ENCODE results near the gene NDUFA5.
"Not testable (repeated sequence)": the region's sequence is repeated elsewhere in the genome, so short reads cannot be mapped to it uniquely, and the experiment has no call there.

Gene NDUFA5

DNA sequence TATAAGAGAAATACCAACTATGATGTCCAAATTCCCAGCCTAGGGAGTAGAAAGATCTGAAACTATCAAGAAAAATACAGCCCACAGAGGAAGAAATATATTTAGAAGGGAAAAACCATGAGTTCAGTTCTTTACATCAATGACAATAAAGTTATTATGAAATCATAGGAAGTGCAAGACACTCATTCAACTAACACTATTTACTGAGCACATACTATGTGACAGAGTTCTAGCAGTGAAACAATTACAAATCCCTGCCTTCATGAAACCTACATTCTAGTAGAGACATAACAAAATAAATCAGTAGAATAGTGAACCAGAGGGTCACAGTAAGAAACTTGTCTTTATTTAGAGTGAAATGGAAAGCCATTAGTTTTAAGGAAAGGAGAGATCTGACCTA is 2.1 kb downstream of the NDUFA5 start:
- DNase-seq, result no peak

DNA sequence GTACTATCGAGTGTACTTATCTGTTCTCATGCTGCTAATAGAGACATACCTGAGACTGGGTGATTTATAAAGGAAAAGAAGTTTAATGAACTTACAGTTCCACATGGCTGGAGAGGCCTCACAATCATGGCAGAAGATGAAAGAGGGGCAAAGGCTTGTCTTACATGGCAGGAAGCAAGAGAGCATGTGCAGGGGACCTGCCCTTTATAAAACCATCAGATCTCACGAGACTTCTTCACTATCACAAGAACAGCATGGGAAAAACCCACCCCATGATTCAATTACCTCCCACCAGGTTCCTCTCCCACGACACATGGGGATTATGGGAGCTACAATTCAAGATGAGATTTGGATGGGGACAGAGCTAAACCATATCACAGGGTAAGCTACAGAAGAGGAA is 4.5 kb downstream of the NDUFA5 start:
- DNase-seq, result no peak

DNA sequence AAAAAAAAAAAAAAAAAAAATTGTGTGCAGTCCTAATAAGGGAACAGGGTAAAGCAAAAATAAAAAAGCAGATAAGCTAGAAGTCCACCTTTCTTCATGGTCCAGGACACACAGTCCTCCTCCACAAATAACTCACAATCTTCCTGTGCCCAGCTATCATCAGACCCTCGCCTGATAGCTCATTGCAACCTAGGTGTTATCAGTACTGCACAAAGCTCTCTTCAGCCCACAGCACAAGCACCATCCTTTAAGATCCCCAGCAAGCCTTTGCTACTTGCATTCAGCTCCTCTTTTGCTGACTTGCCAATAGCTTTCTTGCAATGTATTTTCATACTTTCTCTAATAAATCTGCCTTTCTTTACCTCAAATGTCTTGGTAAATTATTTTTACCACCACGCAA is 5.0 kb downstream of the NDUFA5 start:
- no peak for DNase-seq

DNA sequence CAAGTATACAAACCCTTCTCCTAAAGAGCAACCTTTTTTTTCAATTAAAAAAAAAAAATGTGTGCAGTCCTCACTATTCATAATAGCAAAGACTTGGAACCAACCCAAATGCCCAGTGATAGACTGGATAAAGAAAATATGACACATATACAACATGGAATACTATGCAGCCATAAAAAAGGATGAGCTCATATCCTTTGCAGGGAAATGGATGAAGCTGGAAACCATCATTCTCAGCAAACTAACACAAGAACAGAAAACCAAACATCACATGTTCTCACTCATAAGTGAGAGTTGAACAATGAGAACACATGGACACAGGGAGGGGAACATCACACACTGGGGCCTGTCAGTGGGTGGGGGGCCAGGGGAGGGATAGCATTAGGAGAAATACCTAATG is 5.5 kb downstream of the NDUFA5 start:
- not testable (repeated sequence) for DNase-seq

DNA sequence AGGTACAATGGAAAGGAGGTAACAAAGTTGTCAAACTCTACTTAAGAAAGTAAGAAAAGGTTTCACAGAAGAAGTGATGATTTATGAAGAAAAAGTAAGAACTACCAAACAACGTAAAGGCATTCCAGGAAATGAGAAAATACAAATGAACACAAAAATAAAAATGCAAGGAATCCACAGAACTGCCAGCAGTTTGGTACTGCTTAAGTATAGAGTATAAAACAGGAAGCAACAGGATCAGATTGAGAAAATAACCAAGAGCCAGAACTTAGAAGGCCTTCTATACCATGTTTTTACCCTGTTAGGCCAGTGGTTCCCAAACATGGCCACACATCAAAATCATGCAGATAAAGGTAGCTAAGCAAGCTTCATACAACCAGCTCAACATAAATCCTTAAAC is 9.2 kb downstream of the NDUFA5 start:
- no peak for DNase-seq

DNA sequence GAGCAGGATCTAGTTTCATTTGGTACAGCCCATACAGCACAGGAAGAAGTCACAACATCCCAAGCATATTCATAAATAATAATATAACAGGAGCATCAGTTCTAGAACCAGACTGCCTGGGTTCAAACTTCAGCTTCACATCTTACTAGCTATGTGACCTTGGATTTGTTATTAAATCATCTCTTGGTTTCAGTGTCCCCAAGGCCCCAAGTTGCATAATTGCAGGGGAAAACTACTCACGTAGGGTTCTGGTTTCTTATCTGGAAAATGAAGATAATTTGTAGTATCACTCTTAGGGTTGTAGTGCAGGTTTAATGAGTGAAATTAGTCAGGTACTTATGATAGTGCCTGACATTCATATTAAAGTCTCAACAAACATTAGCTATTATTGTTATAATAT is 17.7 kb downstream of the NDUFA5 start:
- no peak for DNase-seq

DNA sequence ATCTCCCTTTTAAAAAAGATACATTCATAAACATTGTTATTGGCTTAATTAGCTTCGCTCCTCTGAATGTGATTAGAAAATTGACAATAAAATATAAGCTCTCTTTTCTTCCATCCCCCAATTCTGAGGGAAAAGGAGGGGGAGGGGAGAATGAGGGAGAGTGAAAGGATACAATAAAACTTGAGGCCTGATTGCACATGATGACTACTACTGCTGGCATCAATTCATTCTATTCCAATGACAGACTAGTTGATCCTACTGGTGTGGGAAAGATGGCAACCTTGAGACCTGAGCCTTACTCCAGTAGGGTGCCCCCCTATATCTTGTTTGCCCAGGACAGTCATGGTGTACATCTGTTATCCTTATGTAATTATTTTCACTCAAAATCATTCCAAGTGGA is 18.7 kb downstream of the NDUFA5 start:
- DNase-seq, result no peak

DNA sequence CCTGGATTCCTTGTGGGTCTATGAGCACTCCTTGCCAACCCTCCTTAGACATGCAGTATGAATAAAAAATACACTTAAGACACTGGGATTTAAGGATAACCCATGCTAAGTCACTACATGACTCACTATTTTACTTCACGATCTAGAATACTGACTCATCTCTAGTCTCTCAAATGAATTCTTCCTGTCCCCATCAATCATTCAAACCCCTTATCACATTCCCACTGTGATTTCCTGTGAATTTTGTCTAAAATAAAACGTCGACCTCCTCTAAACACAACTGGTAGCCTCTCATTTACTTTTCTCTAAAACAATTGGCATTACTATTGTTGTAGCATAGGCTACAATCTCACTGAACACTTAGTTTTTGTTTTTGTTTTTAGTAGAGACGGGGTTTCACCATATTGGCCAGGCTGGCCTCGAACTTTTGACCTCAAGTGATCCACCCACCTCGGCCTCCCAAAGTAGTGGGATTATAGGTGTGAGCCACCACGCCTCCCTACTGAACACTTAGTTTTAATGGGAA is 19.4 kb downstream of the NDUFA5 start:
- DNase-seq, result no peak

DNA sequence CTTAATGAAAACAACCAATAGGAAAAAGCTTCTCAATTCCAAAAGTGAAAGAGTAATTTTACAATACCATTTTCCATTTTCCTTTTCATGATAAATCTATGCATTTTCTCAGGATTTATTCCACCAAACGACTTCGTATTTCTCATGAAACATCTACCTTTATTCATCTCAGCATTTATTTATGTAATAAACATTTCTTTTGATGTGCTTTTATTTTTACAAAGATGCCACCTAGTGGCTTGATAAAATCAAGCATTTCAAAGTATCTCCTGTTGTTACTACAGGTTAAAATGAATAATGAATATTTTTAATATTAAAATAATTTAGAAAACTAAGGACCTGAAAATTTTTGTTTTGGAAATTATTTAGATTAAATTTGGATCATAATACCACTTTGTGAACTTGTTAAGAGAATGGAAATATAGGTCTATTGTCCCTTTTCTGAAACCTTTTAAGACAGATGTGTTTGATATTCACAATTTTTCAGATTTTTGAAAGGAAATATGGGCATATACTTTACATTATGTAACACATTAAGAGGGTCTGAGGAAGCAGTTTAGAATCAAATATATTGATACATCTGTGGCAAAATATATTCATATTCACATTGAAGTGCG is 20.5 kb downstream of the NDUFA5 start:
- peak; percentile 14 for DNase-seq

DNA sequence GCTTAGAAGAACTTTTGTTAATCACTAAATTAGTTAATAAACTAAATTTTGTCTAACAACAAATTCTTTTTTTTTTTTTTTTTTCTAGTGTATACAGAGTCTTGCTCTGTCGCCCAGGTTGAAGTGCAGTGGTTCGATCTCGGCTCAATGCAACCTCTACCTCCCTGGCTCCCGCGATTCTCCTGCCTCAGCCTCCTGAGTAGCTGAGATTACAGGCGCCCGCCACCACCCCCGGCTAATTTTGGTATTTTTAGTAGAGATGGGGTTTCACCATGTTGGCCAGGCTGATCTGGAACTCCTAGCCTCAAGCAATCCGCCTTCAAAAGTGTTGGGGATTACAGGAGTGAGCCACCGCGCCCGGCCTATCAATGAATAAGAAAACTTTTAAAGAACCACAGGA is 22.1 kb downstream of the NDUFA5 start:
- DNase-seq, result no peak

DNA sequence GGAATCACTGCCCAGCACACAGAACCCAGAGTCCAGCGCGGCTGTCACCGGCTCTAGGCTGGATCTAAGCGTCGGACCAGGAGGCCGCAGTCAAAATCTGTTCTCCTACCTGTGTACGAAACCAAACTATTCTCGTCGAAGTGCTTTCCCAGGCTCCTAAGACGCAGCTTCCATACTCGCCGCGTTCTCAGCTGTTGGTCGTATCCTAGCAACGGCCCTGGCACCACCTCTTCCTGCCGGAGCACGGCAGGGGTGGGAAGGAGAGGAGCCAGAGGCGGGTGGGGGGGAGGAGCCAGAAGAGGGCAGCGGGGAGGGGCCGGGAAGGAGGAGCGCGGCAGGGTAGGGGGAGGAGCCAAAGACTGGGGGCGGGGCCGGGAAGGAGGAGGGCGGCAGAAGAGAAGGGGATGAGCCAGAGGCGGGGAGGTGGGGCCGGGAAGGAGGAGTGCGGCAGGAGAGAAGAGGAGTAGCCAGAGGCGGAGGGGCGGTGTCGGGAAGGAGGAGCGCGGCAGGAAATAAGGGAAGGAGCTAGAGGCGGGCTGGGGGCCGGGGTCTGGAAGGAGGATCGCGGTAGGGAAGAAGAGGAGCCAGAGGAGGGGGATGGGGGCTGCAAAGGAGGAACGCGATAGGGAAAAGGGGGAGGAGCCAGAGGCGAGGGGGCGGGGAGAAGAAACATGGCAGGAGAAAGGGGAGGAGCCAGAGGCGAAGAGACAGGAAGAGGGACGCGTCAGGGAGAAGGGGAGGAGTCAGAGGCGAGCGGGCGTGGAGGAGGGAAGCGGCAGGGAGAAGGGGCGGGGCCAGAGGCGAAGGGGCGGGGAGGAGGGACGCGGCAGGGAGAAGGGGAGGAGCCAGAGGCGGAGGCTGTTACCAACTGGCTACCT is 23.0 kb downstream of the NDUFA5 start, which contains the start of gene IQUB:
Gene IQUB (minus strand): TSS at position 213 of the 878 bp plus-strand sequence. CDS start 22,255 bp downstream, outside the sequence.
- peak; percentile 88 for DNase-seq

DNA sequence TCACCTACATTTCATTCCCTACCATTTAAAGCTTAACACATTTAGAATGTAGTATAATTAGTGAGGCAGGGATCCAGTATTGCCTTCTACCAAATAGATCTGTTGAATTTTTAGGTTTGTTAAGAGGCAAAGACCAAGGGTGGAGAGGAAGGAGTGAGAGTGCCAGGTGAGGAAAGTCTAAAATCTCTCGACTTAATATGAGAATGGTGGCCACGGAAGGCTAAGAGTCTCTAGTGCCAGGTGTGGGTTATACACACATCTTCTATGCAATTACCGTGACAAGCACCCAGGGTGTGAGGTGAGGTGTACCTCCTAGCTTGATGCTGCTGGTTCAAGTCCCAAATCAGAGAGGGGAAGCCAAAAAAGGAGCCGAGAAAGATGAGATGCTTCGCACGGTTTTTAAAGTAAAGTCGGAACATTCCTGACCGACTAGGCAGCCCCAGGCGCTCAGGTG is 23.7 kb downstream of the NDUFA5 start:
- no peak for DNase-seq

DNA sequence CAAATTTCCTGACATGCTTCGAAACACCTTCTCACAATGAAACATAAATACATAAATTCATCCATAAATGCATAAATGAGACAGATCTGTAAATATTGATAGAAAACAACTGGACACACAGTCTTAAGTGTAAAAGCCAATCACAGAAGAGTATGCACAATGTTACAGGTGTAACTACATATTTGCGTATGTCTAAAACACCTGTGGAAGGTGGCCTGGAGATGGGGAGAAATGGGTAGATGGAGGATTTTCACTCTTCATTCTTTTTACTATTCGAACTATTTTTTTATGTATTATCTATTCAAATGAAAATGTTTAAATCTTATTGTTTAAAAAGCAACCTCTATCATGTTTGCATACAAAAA is 24.1 kb downstream of the NDUFA5 start:
- no peak for DNase-seq

DNA sequence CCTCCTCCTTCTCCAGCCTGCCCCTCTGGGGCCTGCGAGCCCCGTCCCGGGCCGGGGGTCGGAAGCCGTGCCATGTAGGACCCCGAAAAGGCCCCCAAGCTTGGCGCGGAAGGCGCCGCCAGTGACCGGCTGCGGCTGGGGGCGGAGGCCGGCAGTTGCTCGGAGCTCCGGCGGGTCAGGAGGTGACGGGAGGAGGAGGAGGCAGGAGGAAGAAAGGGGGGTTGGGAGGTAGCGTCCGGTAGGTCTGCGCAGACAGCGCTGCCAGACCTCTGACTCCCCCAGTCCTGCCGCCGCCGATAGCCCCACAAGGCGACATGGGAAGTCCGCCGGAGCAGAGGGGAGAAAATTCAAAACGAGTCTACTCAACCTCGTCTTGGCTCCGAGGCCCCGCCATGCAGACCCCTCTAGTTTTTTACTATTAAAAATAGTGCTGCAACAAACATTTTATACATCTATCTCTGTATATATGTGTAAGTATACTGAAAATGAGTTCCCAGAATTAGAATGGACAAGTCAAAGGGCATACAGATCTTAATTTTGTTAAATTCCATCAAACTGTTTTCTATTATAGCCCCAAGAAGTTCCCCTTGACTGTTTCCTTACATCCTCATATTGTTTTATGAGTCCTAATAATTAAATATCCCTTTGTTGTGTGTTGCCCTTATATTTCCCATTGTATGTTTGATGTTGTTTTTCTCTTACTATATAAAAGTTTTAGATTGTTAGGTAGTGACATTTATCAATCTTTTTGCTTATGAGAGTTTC is 24.6 kb downstream of the NDUFA5 start:
- not testable (repeated sequence) for DNase-seq

DNA sequence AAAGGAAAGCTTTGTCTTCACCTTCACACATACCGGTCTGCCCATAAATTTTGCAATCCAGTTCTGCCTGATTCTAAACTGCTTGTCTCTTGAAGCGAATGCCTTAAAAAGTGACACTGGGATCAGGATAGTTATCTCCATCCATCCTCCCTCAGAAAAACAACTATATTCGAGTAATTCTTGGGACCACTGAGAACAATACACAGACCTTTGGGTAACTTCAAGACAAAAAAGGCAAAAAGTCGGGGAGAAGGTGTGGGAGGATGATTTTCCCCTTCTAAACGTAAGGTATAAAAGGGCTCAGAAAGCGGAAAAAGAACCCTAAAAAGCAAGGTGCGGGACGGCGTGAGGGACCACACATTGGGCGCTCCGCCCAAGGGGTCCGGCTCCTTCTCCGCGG is 25.3 kb downstream of the NDUFA5 start:
- not testable (repeated sequence) for DNase-seq

DNA sequence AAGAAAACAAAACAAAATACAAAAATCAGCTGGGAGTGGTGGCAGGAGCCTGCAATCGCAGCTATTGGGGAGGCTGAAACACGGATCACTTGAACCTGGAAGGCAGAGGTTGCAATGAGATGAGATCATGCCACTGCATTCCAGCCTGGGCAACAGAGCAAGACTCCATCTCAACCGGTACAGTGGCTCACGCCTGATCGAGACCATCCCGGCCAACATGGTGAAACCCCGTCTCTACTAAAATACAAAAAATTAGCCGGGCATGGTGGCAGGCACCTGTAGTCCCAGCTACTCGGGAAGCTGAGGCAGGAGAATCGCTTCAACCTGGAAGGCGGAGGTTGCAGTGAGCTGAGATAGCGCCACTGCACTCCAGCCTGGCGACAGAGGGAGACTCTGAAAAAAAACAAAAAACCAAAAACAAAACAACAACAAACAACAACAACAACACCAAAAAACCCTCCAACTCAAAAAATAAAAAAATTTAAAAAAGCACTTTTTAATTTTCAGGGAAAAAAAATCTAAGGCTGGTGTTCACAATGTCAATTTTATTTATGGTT is 27.5 kb downstream of the NDUFA5 start:
- not testable (repeated sequence) for DNase-seq

DNA sequence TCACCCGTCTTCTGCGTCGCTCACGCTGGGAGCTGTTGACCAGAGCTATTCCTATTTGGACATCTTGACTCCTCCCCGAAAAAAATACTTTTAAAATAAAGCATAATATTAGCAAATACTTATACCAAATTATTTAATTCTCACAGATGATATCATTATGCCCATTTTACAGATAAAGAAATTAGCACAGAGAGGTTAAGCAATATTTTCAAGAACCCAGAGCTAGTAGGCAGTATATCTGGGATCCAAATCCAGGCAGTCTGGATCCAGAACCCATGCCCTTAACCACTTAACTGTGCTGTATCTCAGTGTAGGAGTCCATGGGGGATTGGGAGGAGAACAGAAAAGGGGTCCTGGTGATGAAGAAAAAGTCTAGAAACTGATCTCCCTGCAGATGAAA is 29.4 kb downstream of the NDUFA5 start:
- no peak for DNase-seq

DNA sequence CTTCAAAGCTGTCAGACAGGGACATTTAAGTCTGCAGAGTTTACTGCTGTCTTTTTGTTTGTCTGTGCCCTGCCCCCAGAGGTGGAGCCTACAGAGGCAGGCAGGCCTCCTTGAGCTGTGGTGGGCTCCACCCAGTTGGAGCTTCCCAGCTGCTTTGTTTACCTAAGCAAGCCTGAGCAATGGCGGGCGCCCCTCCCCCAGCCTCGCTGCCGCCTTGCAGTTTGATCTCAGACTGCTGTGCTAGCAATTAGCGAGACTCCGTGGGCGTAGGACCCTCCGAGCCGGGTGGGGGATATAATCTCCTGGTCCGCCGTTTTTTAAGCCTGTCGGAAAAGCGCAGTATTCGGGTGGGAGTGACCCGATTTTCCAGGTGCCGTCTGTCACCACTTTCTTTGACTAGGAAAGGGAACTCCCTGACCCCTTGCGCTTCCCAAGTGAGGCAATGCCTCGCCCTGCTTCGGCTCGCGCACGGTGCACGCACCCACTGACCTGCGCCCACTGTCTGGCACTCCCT is 29.8 kb downstream of the NDUFA5 start:
- DNase-seq, result not testable (repeated sequence)

DNA sequence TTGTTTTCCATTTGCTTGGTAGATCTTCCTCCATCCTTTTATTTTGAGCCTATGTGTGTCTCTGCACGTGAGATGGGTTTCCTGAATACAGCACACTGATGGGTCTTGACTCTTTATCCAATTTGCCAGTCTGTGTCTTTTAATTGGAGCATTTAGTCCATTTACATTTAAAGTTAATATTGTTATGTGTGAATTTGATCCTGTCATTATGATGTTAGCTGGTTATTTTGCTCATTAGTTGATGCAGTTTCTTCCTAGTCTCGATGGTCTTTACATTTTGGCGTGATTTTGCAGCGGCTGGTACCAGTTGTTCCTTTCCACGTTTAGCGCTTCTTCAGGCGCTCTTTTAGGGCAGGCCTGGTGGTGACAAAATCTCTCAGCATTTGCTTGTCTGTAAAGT is 31.1 kb downstream of the NDUFA5 start:
- DNase-seq, result not testable (repeated sequence)

DNA sequence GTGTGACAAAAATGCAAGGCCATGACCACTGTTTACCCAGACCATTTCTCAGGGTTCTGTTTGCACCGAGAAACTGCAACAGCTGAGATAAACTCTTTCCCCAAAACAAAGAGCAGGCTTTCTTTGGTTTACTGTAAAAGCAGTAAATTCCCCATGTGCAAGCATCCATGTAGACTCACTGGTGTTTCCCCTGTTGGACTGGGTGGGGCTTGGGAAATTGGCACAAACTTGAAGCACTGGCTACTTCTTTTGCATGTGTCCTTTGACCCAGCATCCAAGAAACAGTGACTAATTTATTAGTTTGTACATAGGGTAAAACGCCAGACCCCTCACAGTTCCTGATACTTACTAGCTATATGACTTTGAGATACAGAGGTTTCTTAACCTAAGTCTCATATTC is 35.6 kb downstream of the NDUFA5 start:
- no peak for DNase-seq

DNA sequence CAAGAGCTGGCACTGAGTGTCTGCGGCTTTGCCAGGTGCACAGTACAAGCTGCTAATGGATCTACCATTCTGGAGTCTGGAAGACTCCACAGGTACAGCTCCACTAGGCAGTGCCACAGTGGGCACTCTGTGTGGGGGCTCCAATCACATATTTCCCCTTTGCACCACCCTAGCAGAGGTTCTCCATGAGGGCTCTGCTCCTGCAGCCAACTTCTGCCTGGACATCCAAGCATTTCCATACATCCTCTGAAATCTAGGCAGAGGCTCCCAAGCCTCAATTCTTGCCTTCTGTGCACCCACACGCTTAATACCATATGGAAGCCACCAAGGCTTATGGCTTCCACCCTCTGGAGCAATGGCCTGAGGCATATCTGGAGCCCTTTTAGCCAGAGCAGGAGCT is 52.4 kb downstream of the NDUFA5 start:
- no peak for DNase-seq

DNA sequence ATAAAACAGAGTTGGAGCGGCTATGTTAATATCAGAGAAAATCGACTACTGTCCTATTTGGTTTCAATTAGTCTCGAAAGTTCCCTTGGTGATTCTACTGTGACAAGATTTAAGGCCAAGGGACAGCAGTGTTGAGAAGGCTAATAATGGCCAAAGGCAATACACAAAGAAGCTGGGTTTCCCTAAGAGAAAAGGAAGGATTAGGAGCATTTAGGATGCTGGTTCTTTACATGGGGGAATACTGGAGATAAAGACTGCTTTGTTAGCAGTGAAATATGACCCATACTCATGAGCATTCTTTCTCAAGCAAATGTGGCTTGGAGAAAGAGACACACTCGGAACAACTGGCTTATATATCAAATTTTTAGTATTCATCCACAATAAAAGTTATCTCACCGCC is 55.4 kb downstream of the NDUFA5 start:
- DNase-seq, result no peak
